Activated CD8-positive, alpha-beta memory T cell treated with anti-CD3 and anti-CD28 coated beads, Interleukin-2, amount 50 U/mL, for 48 hours (primary cell): Measurements from ENCODE around the gene PCDHA12.
"Not testable (repeated sequence)": the region's sequence is repeated elsewhere in the genome, so short reads cannot be mapped to it uniquely, and the experiment has no call there.

Experiments used
- DNase-seq: peaks from one replicate; pipeline ENCODE4 v3.0.0-alpha.2; 2020

PCDHA12 gene

DNA sequence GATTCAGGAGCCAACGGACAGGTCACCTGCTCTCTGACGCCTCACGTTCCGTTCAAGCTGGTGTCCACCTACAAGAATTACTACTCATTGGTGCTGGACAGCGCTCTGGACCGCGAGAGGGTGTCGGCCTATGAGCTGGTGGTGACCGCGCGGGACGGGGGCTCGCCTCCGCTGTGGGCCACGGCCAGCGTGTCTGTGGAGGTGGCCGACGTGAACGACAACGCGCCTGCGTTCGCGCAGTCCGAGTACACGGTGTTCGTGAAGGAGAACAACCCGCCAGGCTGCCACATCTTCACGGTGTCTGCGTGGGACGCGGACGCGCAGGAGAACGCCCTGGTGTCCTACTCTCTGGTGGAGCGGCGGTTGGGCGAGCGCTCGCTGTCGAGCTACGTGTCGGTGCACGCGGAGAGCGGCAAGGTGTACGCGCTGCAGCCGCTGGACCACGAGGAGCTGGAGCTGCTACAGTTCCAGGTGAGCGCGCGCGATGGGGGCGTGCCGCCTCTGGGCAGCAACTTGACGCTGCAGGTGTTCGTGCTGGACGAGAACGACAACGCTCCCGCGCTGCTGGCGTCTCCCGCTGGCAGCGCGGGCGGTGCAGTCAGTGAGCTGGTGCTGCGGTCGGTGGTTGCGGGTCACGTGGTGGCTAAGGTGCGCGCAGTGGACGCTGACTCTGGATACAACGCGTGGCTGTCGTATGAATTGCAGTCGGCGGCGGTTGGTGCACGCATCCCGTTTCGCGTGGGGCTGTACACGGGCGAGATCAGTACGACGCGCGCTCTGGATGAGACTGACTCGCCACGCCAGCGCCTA is 17.7 kb upstream of the PCDHA12 start:
- no peak for DNase-seq

DNA sequence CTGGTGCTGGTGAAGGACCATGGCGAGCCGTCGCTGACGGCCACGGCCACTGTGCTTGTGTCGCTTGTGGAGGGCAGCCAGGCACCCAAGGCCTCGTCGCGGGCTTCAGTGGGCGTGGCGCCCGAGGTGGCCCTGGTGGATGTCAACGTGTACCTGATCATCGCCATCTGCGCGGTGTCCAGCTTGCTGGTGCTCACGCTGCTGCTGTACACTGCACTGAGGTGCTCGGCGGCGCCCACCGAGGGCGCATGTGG is 17.2 kb upstream of the PCDHA12 start:
- DNase-seq: no peak

DNA sequence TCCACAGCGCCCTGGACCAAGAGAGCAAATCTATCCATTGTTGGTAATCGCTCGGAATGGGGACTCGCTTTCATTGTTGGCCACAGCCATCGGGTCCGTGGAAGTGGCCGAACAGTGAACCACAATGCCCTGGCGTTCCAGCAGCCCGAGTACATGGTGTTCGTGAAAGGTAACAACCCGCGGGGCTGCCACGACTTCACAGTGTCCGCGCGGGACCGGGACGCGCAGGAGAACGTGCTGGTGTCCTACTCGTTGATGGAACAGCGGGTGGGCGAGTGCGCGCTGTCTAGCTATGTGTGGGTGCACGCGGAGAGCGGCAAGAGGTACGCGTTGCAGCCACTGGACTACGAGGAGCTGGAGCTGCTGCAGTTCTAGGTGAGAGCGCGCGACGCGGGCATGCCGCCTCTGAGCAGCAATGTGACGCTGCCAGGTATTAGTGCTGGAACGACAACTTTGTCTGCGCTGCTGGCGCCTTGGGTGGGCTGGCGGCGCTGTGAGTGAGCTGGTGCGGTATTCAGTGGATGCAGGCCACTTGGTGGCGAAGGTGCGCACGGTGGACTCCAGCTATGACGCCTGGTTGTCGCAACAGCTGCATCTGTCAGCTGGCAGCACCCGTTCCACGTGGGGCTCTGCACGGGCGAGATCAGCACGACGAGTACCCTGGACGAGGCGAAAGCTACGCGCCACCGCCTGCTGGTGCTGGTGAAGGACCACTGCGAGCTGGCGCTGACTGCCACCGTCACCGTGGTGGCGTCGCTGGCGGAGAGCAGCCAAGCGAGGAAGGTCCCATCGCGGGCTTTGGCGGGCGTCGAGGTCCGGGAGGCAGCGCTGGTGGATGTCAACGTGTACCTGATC is 12.4 kb upstream of the PCDHA12 start:
- no peak for DNase-seq

DNA sequence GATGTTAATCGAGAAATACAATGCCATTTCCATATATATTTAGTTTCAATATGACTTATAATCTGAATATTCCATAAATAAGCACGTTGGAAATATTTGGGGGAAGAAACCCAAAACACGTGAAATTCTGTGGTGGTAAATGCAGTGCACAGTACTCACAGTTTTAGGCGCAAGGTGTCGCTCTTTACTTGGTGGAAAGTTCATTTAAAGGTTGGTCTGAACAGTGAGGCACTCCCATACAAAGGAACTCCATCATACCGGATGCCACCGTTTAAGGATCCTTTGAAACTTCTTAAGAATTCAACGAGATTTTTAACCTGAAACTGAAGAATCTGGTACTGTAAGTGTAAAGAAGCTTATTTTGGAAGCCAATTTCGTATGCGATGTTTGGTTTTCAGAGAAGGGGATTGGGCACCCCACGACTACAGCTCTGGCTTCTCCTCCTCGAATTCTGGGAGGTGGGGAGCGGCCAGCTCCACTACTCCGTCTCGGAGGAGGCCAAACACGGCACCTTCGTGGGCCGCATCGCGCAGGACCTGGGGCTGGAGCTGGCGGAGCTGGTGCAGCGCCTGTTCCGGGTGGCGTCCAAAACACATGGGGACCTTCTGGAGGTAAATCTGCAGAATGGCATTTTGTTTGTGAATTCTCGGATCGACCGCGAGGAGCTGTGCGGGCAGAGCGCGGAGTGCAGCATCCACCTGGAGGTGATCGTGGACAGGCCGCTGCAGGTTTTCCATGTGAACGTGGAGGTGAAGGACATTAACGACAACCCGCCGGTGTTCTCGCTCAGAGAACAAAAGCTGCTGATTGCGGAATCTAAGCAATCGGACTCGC is 6.2 kb upstream of the PCDHA12 start, which contains the start of gene PCDHA11:
TSS of gene PCDHA11 (plus strand) at position 237 of the 834 bp plus-strand sequence. CDS start at position 384, 147 bp downstream.
- no peak for DNase-seq

DNA sequence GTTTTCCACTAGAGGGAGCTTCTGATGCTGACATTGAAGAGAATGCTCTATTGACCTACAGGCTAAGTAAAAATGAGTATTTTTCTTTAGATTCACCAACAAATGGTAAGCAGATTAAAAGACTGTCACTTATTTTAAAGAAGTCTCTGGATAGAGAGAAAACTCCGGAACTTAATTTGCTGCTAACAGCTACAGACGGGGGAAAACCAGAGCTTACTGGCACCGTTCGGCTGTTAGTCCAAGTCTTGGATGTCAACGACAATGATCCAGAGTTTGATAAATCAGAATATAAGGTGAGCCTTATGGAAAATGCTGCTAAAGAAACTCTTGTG is 5.6 kb upstream of the PCDHA12 start:
- no peak for DNase-seq

DNA sequence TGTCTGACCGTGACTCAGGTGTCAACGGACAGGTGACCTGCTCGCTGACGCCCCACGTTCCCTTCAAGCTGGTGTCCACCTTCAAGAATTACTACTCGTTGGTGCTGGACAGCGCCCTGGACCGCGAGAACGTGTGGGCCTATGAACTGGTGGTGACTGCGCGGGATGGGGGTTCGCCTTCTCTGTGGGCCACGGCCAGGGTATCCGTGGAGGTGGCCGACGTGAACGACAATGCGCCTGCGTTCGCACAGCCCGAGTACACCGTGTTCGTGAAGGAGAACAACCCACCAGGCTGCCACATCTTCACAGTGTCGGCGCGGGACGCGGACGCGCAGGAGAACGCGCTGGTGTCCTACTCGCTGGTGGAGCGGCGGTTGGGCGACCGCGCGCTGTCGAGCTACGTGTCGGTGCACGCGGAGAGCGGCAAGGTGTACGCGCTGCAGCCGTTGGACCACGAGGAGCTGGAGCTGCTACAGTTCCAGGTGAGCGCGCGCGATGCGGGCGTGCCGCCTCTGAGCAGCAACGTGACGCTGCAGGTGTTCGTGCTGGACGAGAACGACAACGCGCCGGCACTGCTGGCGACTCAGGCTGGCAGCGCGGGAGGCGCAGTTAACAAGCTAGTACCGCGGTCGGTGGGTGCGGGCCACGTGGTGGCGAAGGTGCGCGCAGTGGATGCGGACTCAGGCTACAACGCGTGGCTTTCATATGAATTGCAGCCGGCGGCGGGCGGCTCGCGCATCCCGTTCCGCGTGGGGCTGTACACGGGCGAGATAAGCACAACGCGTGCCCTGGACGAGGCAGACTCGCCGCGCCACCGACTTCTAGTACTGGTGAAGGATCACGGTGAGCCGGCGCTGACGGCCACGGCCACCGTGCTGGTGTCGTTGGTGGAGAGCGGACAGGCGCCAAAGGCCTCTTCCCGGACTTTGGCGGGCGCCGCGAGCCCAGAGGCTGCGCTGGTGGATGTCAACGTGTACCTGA is 4.6 kb upstream of the PCDHA12 start:
- DNase-seq: no peak

DNA sequence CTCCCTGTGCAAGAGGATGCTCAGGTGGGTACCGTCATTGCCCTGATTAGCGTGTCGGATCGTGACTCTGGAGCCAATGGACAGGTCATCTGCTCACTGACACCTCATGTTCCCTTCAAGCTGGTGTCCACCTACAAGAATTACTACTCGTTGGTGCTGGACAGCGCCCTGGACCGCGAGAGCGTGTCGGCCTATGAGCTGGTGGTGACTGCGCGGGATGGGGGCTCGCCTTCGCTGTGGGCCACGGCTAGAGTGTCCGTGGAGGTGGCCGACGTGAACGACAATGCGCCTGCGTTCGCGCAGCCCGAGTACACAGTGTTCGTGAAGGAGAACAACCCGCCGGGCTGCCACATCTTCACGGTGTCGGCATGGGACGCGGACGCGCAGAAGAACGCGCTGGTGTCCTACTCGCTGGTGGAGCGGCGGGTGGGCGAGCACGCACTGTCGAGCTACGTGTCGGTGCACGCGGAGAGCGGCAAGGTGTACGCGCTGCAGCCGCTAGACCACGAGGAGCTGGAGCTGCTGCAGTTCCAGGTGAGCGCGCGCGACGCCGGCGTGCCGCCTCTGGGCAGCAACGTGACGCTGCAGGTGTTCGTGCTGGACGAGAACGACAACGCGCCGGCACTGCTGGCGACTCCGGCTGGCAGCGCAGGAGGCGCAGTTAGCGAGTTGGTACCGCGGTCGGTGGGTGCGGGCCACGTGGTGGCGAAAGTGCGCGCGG is 1.6 kb downstream of the PCDHA12 start:
- DNase-seq: not testable (repeated sequence)

DNA sequence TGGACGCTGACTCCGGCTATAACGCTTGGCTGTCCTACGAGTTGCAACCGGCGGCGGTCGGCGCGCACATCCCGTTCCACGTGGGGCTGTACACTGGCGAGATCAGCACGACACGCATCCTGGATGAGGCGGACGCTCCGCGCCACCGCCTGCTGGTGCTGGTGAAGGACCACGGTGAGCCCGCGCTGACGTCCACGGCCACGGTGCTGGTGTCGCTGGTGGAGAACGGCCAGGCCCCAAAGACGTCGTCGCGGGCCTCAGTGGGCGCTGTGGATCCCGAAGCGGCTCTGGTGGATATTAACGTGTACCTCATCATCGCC is 2.1 kb downstream of the PCDHA12 start:
- no peak for DNase-seq

DNA sequence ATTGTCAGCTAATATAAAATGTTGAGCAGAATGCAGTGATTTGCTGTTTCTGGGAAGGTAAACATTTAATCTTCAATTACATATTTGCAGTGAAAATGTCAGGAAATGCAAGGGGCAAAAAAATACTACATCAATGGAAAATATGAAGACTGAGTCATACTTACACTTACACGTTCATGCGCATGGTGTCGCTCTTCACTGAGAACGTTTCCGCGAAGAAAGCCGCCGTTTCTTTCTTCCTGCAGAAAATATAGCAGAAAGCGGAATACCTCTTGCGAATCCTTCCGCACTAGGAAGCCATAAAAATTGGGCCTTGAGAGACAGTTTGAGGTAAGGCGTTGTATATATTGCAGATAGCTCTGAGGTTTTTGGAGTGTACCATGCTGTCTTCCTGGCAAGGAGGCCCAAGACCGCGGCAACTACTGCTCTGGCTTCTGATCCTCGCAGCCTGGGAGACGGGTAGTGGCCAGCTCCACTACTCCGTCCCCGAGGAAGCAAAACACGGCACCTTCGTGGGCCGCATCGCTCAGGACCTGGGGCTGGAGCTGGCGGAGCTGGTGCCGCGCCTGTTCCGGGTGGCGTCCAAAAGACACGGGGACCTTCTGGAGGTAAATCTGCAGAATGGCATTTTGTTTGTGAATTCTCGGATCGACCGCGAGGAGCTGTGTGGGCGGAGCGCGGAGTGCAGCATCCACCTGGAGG is 6.9 kb downstream of the PCDHA12 start, which contains the start of gene PCDHA13:
TSS of gene PCDHA13 (plus strand) at position 236 of the 702 bp plus-strand sequence. CDS start at position 381, 145 bp downstream.
- no peak for DNase-seq

DNA sequence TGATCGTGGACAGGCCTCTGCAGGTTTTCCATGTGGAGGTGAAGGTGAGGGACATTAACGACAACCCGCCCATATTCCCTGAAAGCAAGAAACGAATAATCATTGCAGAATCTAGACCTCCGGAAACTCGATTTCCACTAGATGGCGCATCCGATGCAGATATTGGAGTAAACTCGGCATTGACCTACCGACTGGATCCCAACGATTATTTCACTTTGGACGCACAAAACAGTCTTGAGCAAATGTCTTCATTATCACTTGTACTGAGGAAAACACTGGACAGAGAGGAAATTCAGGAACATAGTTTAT is 7.4 kb downstream of the PCDHA12 start:
- DNase-seq: no peak

DNA sequence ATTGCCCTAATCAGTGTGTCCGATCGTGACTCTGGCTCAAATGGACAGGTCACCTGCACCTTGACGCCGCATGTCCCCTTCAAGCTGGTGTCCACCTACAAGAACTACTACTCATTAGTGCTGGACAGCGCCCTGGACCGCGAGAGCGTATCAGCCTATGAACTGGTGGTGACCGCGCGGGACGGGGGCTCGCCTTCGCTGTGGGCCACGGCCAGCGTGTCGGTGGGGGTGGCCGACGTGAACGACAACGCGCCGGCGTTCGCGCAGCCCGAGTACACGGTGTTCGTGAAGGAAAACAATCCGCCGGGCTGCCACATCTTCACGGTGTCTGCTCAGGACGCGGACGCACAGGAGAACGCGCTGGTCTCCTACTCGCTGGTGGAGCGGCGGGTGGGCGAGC is 8.3 kb downstream of the PCDHA12 start:
- no peak for DNase-seq

DNA sequence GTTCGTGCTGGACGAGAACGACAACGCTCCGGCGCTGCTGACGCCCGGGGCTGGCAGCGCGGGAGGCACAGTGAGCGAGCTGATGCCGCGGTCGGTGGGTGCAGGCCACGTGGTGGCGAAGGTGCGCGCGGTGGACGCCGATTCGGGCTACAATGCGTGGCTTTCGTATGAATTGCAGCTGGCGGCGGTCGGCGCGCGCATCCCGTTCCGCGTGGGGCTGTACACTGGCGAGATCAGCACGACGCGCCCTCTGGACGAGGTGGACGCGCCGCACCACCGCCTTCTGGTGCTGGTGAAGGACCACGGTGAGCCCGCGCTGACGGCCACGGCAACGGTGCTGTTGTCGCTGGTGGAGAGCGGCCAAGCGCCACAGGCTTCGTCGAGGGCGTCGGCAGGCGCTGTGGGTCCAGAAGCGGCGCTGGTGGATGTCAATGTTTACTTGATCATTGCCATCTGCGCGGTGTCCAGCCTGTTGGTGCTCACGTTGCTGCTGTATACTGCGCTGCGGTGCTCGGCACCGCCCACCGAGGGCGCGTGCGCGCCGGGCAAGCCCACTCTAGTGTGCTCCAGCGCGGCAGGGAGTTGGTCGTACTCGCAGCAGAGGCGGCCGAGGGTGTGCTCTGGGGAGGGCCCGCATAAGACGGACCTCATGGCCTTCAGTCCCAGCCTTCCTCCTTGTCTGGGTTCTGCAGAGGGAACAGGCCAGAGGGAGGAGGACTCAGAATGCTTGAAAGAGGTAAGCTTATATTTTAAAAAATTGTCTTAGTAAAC is 9.0 kb downstream of the PCDHA12 start:
- DNase-seq: no peak

DNA sequence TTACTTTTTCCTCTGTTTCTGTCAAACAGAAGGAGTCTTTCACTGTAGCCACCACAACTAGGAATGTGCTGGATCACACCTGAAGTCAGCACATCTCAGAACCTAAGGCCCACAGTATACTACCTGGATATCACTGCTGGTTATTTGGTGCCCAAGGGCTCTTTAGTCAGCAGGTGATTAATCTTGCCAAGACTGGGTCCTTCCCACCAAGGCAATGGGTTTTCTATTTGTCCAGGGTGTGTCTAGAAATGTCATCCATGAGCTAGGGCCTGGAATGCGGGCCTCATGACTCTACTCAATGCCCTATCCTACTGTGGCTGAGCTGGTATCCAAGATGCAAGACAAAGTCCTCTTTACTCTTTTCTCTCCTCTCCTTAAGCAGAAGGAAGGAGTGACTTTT is 41.2 kb downstream of the PCDHA12 start:
- no peak for DNase-seq

DNA sequence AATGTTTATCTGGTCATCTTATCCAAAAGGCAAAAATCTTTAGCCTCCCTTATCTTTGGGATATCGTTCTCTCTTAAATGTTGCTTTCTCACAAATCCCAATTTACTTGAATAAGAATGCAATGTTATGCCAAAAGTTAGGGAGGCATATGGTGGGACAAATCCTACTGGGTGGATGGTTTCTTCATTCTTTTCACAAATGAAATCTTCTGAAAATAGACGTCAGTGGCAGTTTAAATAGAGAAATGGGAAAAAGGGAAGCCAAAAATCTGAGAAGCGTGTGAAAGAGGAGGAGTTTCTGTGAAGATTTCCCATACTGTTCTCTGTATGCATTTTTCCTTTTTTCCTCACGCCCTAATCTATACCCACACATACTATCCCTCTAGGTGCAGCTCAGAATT is 48.5 kb downstream of the PCDHA12 start:
- DNase-seq: no peak

DNA sequence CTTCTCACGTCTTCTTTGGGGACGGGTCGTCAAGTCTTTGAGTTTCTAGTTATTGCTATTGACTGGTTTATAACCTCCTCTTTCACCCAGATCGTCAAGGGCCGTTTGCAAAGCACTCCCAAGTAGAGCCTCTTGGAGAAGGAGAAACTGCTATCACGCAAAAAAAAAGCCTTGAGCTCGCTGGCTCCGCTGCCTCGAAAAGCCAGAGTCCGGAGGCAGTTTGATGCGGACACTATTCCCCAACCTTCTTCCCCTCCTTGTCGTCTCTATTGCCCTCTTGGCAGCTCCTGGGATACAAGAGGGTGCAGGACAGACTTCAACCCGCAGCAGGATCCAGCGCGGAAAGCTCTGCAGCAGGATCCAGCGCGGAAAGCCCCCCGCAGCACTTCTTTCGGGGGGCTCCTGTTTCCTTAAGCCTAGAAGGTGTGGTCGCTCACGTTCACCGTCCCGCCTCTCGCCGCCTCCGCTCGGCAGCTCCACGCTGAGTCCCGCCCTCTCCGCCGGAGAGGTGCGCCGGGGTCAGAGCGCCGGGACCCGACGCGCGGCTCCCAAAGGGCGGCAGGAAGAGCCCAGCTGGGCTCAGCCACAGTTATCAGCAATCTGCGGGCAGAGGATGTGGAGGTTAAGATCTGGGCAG is 50.8 kb downstream of the PCDHA12 start, which contains the start of gene PCDHAC1:
TSS of gene PCDHAC1 (plus strand) at position 494 of the 637 bp plus-strand sequence. CDS start 594 bp downstream, outside the sequence.
- no peak for DNase-seq

DNA sequence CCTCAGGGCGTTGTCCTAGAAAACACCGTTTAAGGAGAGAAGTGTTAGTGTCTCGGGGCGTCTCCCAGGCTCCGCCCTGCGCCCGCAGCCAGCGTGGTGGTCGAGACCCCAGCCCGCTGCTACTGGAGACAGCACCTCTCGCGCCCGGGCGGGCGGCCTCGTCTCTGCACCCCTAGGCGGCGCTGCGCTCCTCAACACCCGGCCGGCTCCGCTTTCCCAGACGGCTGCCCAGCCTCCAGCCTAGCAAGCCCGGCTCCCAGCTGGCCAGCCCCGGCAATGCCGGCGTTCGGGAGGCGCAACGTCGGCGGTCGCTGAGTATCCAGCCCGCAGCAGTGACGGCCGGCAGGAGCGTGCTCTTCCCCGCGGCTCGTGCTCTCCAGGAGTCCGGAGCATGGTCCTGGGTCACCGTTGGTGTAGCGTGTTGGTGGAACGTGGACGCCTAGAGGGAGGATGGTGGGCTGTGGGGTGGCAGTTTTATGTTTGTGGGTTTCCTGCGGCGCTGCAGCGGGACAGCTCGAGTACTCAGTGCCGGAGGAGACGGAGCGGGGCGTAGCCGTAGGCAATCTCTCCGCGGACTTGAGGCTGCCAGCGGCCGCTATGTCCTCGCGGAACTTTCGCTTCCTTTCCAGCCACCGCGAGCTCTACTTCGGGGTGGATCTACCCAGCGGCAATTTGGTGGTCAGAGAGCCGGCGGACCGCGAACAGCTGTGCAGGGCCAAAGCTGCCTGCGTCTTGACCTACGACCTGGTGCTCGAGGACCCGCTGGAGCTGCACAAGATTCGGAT is 51.5 kb downstream of the PCDHA12 start:
- DNase-seq: peak; percentile 69

DNA sequence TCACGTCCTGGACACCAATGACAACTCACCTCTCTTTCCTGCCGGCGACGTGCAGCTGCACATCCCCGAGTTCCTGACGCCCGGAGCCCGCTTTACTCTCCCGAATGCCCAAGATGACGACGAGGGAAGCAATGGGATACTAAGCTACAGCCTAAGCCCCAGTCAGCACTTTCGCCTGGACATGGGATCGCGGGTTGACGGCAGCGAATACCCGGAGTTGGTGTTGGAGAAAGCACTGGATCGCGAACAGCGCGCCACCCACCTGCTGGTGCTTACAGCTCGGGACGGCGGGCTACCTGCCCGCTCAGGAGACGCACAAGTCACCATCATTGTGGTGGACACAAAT is 52.1 kb downstream of the PCDHA12 start:
- DNase-seq: no peak
